ENCODE measurements around the gene FHIP1A.

DNA sequence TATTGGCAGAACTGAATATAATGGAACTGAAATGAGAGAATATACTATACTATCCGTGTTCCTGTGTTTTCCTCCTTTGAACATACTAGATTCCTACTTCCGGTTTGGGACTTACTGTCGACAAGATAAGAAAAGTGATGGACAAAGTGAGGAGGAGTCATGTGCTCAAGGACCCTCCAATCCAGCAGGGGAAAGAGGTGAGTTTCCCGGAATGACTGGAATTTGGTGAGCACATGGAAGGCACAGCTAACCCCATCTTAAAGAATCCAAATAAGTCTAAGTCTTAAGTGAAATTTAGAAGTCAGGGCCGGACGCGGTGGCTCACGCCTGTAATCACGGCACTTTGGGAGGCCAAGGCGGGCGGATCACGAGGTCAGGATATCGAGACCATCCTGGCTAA, 47.0 kb upstream of the FHIP1A start:
- TF ChIP-seq, protein P1, sequence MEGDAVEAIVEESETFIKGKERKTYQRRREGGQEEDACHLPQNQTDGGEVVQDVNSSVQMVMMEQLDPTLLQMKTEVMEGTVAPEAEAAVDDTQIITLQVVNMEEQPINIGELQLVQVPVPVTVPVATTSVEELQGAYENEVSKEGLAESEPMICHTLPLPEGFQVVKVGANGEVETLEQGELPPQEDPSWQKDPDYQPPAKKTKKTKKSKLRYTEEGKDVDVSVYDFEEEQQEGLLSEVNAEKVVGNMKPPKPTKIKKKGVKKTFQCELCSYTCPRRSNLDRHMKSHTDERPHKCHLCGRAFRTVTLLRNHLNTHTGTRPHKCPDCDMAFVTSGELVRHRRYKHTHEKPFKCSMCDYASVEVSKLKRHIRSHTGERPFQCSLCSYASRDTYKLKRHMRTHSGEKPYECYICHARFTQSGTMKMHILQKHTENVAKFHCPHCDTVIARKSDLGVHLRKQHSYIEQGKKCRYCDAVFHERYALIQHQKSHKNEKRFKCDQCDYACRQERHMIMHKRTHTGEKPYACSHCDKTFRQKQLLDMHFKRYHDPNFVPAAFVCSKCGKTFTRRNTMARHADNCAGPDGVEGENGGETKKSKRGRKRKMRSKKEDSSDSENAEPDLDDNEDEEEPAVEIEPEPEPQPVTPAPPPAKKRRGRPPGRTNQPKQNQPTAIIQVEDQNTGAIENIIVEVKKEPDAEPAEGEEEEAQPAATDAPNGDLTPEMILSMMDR (IDR thresholded peaks at IDR 0.05; ENCODE audit: insufficient read depth, low read depth, low read length), result no peak
- no peak for TF ChIP-seq EZH2 (IDR thresholded peaks at IDR 0.05; ENCODE audit: insufficient read depth, low read length)

Data from astrocyte (in vitro differentiated cells and primary cell).